ENCODE results near the gene GSG1L2.

GRCh38 chr17:9814337-9814945 lies 7.4 kb downstream of the GSG1L2 start:
- TF ChIP-seq GATA3 (IDR thresholded peaks at IDR 0.05; ENCODE audit: low read depth, low read length) (no peak), GATA2 (IDR thresholded peaks at IDR 0.05; ENCODE audit: low read depth, low read length) (no peak)
